ENCODE data around the gene PCNX3. TPM values are rescaled to one million over a fixed set of nuclear protein-coding genes. Genes with fewer than 3 reads are reported as not detected.

PCNX3 gene
- total and polyA plus RNA-seq, 2 donors (not counting 3 experiments of a cell fraction or from before 2014, with no cell fraction given): 42.6 to 53.9 TPM

- Histone ChIP-seq H3K9me1 (replicated peaks; ENCODE audit: control insufficient read depth, extremely low read depth, insufficient read depth, low read length) (no peaks in the 10 kb centered on the region), H3K36me3 (ENCODE audit: control insufficient read depth in 2 of 2, extremely low read depth in 1 of 2, insufficient read depth in 2 of 2, low read length in 2 of 2) (peaks cover 8 to 31% of the 10 kb centered on the region in 2 experiments), H3K4me3 (replicated peaks in 1 of 3; ENCODE audit: insufficient read depth in 1 of 3, low read depth in 1 of 3, low read length in 3 of 3) (peak overlapping the region in 2 of 3 experiments; percentile 81), H3K27ac (ENCODE audit: insufficient read depth, low read depth, low read length) (peak overlapping the region; percentile 85), H3K27me3 (ENCODE audit: control insufficient read depth in 2 of 2, insufficient read depth in 2 of 2, low read length in 2 of 2) (no peaks in the 10 kb centered on the region), H3K4me1 (ENCODE audit: control insufficient read depth, extremely low read depth, insufficient read depth, low read length) (peaks cover 57% of the 10 kb centered on the region), H3K4me2 (ENCODE audit: insufficient read depth, low read length) (peak overlapping the region; percentile 88), H4K20me1 (replicated peaks; ENCODE audit: control insufficient read depth, extremely low read depth, insufficient read depth, low read length) (no peaks in the 10 kb centered on the region), H2AFZ (ENCODE audit: low read depth, low read length) (no peak overlapping the region), H3K79me2 (ENCODE audit: control insufficient read depth, insufficient read depth, low read length) (peaks cover 63% of the 10 kb centered on the region), H3K9me3 (replicated peaks; ENCODE audit: control insufficient read depth, insufficient read depth, low read length) (no peaks in the 10 kb centered on the region), H3K9ac (replicated peaks; ENCODE audit: extremely low read depth, insufficient read depth, low read length) (peak overlapping the region; percentile 69)
- dilution Hi-C loops (cut with MboI; ENCODE audit: extremely low pct_ligation_motif_present, low sequenced_read_pairs): no loop called here
- ChIA-PET CTCF (interaction anchor here (0.7 to 6.2 kb wide), 4 partner anchors 8 to 69 kb away, joined by 3 to 54 read pairs (median 4); partner anchors contain the start of gene KCNK7), POLR2A (no interaction called here)
- intact Hi-C loops (cut with micrococcal nuclease): no loop called here
- FAIRE-seq (no peak), DNase-seq (ENCODE audit: low read depth, low spot score) (peak; percentile 12)
- TF ChIP-seq GATA2 (IDR thresholded peaks at IDR 0.05; ENCODE audit: insufficient read depth, insufficient read length, low read depth, low read length) (no peak), POLR2A (IDR thresholded peaks at IDR 0.05; ENCODE audit: low read depth, low read length) (no peak), EZH2 (IDR thresholded peaks at IDR 0.05; ENCODE audit: borderline replicate concordance, low read depth, low read length, severe bottlenecking) (no peak), JUN (IDR thresholded peaks at IDR 0.05; ENCODE audit: borderline replicate concordance, insufficient read depth, insufficient read length, low read depth) (no peak), MAX (IDR thresholded peaks at IDR 0.05; ENCODE audit: insufficient read depth, insufficient read length) (no peak), MYC (IDR thresholded peaks at IDR 0.05; ENCODE audit: low read depth, low read length) (no peak), FOS (IDR thresholded peaks at IDR 0.05; ENCODE audit: borderline replicate concordance, insufficient read depth, low read length) (no peak), CTCF (IDR thresholded peaks at IDR 0.05; ENCODE audit: extremely low read depth in 1 of 2, insufficient read depth in 1 of 2, low read depth in 1 of 2, low read length in 2 of 2) (no peak), POLR2AphosphoS5 (IDR thresholded peaks at IDR 0.05; ENCODE audit: insufficient read depth, low read depth, low read length) (no peak)
- BruUV-seq (replicated peaks): no TSS peak
Measured at GRCh38 chr11:65610404-65610803, 5.2 kb upstream of the PCNX3 start.
